A549 (cell line): ENCODE results near the gene OSGIN1. TPM values are rescaled to one million over a fixed set of nuclear protein-coding genes. Genes with fewer than 3 reads are reported as not detected.

Experiments used
- ATAC-seq, 2 experiments: fragments of 200-7000 bp in 1 of 2; fragments of >200 bp in 1 of 2; cut with Nextera tagmentation in 1 of 2; cut with Tn5 transposase in 1 of 2; 3 replicates each; pipeline versions ENCODE4 v1.8.0 to v1.9.1; 2018 to 2020; ENCODE audit warnings: mild to moderate bottlenecking in 1 of 2, moderate library complexity in 1 of 2
- CTCF ChIA-PET: fragments of 300-600 bp; sonication (Branson Sonifier 250); formaldehyde crosslinking; extraction: SDS; loops from one replicate; lab custom pipeline; 2021; ENCODE audit warnings: antibody characterized with exemption, inconsistent platforms; lab: Yijun Ruan, JAX
- POLR2A ChIA-PET: fragments of 350-600 bp; formaldehyde crosslinking; extraction: SDS; loops from one replicate; lab custom pipeline; 2021; ENCODE audit warnings: antibody characterized with exemption, inconsistent platforms; lab: Yijun Ruan, JAX
- DNase-seq, 2 experiments: peaks; one replicate each; pipeline versions ENCODE4 v3.0.0 to v3.0.0-alpha.2; 2011 to 2016; ENCODE audit warnings: low read depth in 1 of 2, low spot score in 1 of 2
- FAIRE-seq: peaks from 2 replicates; lab custom pipeline; 2011; peaks lifted over from hg19 to GRCh38; lab: Jason Lieb, UNC
- H3K27ac ChIP-seq, 2 experiments: fragments of >200 bp; sonication (Bioruptor Twin); formaldehyde crosslinking; 3 replicates each; pipeline ENCODE4 v1.5.1; 2016 to 2017
- H3K4me1 ChIP-seq: fragments of >200 bp; sonication (Bioruptor Twin); formaldehyde crosslinking; 3 replicates; pipeline ENCODE4 v1.6.1; 2016
- H3K4me2 ChIP-seq: fragments of >200 bp; sonication (Bioruptor Twin); formaldehyde crosslinking; 3 replicates; pipeline ENCODE4 v1.6.1; 2016
- H3K4me3 ChIP-seq: fragments of >200 bp; sonication (Bioruptor Twin); formaldehyde crosslinking; 3 replicates; pipeline ENCODE4 v1.5.1; 2016
- H3K9me3 ChIP-seq: fragments of >200 bp; sonication (Bioruptor Twin); formaldehyde crosslinking; 3 replicates; pipeline ENCODE4 v1.6.1; 2016
- BHLHE40 ChIP-seq: IDR thresholded peaks from 2 replicates; pipeline ENCODE4 v1.6.1; 2012; ENCODE audit warnings: low read depth, low read length, inconsistent platforms
- EP300 ChIP-seq, 2 experiments: fragments of >200 bp; sonication (Bioruptor Twin); formaldehyde crosslinking; IDR thresholded peaks; 2 replicates in 1 of 2; 3 replicates in 1 of 2; pipeline ENCODE4 v1.6.1; 2016 to 2017
- FOSL2 ChIP-seq, 2 experiments: fragments of 450-650 bp in 1 of 2; fragments of >200 bp in 1 of 2; sonication (Bioruptor Twin) in 1 of 2; formaldehyde crosslinking; IDR thresholded peaks; 2 replicates each; pipeline versions ENCODE4 v1.5.0 to v1.6.1; 2016 to 2020; ENCODE audit warnings: mild to moderate bottlenecking in 1 of 2, moderate library complexity in 1 of 2
- FOXS1 ChIP-seq: fragments of 250-450 bp; sonication (Bioruptor Pico); IDR thresholded peaks from 2 replicates; pipeline ENCODE4 v1.5.0; 2020; ENCODE audit warnings: mild to moderate bottlenecking, moderate library complexity
- GATA3 ChIP-seq: IDR thresholded peaks from 2 replicates; pipeline ENCODE4 v1.6.1; 2012; ENCODE audit warnings: borderline replicate concordance
- JUN ChIP-seq, 2 experiments: fragments of >200 bp; sonication (Bioruptor Twin); formaldehyde crosslinking; IDR thresholded peaks; 2 replicates in 1 of 2; 3 replicates in 1 of 2; pipeline ENCODE4 v1.6.1; 2016 to 2017
- KDM1A ChIP-seq: fragments of 200-600 bp; sonication (generic); IDR thresholded peaks from 2 replicates; pipeline ENCODE4 v1.6.1; 2016; ENCODE audit warnings: low read depth, mild to moderate bottlenecking
- MAFK ChIP-seq: fragments of 450-650 bp; IDR thresholded peaks from 2 replicates; pipeline ENCODE4 v1.6.1; 2014; ENCODE audit not compliant: partially characterized antibody
- NFE2L2 ChIP-seq: fragments of 150-350 bp; conservative IDR thresholded peaks from 2 replicates; pipeline ENCODE4 v1.6.1; 2014; ENCODE audit warnings: low read length
- NR3C1 ChIP-seq: fragments of >200 bp; sonication (Bioruptor Twin); formaldehyde crosslinking; IDR thresholded peaks from 3 replicates; pipeline ENCODE4 v1.6.1; 2017
- POLR2AphosphoS2 ChIP-seq: conservative IDR thresholded peaks from 2 replicates; pipeline ENCODE4 v1.6.1; 2012; ENCODE audit warnings: low read length, improper control_type of control experiment, inconsistent platforms
- RARB ChIP-seq: fragments of 250-450 bp; sonication (Bioruptor Pico); IDR thresholded peaks from 2 replicates; pipeline ENCODE4 v1.8.0; 2021; ENCODE audit warnings: mild to moderate bottlenecking, moderate library complexity
- SMC3 ChIP-seq: fragments of >200 bp; sonication (Bioruptor Twin); formaldehyde crosslinking; IDR thresholded peaks from 3 replicates; pipeline ENCODE4 v1.6.1; 2018; ENCODE audit warnings: inconsistent platforms
- ZNF302 ChIP-seq: fragments of 250-450 bp; sonication (Bioruptor Pico); IDR thresholded peaks from 2 replicates; pipeline ENCODE4 v1.9.0; 2021; ENCODE audit warnings: inconsistent platforms, mild to moderate bottlenecking, moderate library complexity
- WGBS: methylation state at CpG from one replicate; pipeline ENCODE4 v1.1.6; 2017; ENCODE audit errors: missing lambda C conversion rate; 5-methylcytosine and 5-hydroxymethylcytosine counted together
- polyA plus RNA-seq, 4 experiments: library from polyadenylated mRNA; depleted of rRNA in 3 of 4; stranded (reverse); fragments of >200 nt; fragmentation: RNase III in 1 of 4; extraction: RNeasy Plus Mini Kit Qiagen cat#74134 plus additional on column Dnase treatment in 1 of 4; gene quantifications; 2 replicates in 3 of 4; 3 replicates in 1 of 4; pipeline ENCODE4 v1.2.3, GENCODE V29; 2011 to 2017
- TF ChIP-seq, protein P1 (sequence below): IDR thresholded peaks from 2 replicates; pipeline ENCODE4 v1.6.1; 2012
- TF ChIP-seq, protein P2 (sequence below): fragments of >200 bp; sonication (Bioruptor Twin); formaldehyde crosslinking; IDR thresholded peaks from 2 replicates; pipeline ENCODE4 v1.6.1; 2016
- TF ChIP-seq, protein P3 (sequence below): fragments of >200 bp; sonication (Bioruptor Twin); formaldehyde crosslinking; IDR thresholded peaks from 3 replicates; pipeline ENCODE4 v1.5.1; 2016
- TF ChIP-seq, protein P4 (sequence below): fragments of 250-450 bp; sonication (Bioruptor Pico); IDR thresholded peaks from 2 replicates; pipeline ENCODE4 v1.5.0; 2020; ENCODE audit warnings: low read depth, mild to moderate bottlenecking, moderate library complexity
- TF ChIP-seq, protein P5 (sequence below): fragments of 450-650 bp; IDR thresholded peaks from 2 replicates; pipeline ENCODE4 v1.6.1; 2014; ENCODE audit warnings: antibody characterized with exemption

The OSGIN1 gene
- polyA plus RNA-seq, 2 of the 4 experiments (the other 2 are of a cell fraction): 25.9 to 37.6 TPM

DNA sequence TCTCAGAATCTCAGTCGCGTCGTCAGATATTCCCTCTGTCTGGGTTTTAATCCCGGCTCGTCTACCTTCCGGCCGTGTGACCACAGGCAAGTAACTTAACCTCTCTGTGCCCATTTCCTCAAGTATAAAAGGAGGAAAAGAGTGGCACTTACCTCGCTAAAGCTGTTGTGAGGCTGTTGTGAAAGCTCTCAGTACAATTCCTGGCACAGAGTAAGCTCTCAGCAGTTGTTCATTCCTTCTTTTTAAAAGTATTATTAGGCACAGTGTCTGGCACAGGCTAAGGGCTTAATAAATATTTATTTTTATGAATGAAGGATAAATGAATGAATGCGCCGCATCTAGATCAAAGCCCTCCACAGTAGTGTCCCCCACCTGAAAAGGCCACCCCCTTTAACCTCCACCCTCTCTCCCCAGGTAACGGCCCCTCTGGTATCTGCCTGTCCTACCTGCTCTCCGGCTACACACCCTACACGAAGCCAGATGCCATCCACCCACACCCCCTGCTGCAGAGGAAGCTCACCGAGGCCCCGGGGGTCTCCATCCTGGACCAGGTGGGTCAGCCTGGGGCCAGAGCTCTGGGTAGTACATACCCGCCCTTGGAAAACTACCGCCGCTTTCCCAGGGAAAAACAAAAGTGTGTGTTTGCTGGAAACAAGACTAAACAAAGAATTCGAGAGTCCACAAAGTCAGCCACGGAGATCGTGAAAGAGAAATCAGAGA is 6.0 kb downstream of the OSGIN1 start (continued):
- TF ChIP-seq, protein P1, sequence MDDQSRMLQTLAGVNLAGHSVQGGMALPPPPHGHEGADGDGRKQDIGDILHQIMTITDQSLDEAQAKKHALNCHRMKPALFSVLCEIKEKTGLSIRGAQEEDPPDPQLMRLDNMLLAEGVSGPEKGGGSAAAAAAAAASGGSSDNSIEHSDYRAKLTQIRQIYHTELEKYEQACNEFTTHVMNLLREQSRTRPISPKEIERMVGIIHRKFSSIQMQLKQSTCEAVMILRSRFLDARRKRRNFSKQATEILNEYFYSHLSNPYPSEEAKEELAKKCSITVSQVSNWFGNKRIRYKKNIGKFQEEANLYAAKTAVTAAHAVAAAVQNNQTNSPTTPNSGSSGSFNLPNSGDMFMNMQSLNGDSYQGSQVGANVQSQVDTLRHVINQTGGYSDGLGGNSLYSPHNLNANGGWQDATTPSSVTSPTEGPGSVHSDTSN: no peak
- TF ChIP-seq, protein P2, sequence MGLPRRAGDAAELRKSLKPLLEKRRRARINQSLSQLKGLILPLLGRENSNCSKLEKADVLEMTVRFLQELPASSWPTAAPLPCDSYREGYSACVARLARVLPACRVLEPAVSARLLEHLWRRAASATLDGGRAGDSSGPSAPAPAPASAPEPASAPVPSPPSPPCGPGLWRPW: no peak

DNA sequence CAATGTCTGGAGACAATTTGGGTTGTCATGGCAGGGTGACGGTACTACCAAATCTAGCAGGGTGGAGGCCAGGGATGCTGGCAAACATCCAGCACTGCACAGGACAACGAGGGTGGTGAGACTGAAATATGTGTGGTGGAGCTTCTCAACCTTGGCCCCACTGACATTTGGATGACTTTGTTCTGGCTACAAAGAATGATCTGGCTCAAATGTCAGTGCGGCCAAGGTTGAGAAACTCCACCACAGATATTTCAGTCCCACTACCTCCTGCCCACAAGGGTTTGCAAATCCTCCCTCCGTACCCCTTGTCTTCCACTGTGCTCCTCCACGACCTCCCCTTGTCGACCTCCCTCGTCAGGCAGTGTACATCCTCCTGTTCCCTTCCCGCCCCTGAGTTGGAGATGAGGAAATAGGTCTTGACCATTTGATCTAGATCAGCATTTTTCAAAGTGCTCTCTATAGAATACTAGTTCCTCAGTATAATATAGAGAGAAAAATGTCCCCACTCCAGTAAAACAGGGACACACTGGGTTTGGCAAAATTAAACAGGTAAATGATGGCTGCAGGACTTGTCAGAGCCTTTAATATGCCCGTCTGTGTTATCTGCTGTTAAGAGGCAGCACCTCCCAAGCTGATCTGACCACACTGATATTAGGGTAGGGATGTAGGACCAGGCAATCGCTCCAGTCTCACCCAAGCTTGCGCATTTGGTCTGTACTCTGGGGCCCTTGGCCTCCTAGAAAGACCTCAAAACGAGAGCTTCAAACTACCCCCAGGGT is 6.8 kb downstream of the OSGIN1 start:
- DNase-seq: no peak
- no peak for FAIRE-seq
- Histone ChIP-seq H3K9me3 (no peaks in the 10 kb centered on the region), H3K4me3 (no peak overlapping the region), H3K4me1 (peaks cover 21% of the 10 kb centered on the region), H3K27ac (no peak overlapping the region), H3K4me2 (no peak overlapping the region)
- CTCF ChIA-PET: interaction anchor here (0.6 to 16.1 kb wide), 2 partner anchors 104 to 227 kb away, joined by 3 to 414 read pairs; partner anchors contain the start of gene TAF1C
- no peak for ATAC-seq
- 88% methylated on average over 12 of the region's 12 CpGs for WGBS
- TF ChIP-seq MAFK (peak; percentile 52), ZNF302 (CRISPR knock-in tag) (no peak)
- POLR2A ChIA-PET: no interaction called here

DNA sequence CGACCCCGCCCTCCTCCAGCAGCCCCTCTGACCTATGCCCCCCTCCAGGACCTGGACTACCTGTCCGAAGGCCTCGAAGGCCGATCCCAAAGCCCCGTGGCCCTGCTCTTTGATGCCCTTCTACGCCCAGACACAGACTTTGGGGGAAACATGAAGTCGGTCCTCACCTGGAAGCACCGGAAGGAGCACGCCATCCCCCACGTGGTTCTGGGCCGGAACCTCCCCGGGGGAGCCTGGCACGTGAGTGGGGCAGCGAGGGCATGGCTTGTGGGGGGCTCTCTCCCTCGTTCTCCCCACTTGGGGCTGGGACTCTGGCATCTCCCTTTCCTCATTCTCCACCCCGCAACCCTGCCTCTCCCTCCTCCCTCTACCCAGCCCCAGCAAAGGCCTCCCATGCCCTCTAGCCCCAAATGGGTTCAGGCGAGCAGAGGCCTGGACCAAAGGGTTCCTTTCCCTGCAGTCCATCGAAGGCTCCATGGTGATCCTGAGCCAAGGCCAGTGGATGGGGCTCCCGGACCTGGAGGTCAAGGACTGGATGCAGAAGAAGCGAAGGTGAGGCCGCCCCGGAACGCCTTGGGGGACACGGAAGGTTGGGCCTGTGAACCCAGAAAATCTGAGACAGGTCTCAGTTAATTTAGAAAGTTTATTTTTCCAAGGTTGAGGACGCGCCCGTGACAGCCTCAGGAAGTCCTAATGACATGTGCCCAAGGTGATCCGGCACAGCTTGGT is 7.6 kb downstream of the OSGIN1 start:
- POLR2A ChIA-PET: no interaction called here
- ATAC-seq: no peak
- CTCF ChIA-PET: interaction anchor here (1.1 to 16.1 kb wide), 2 partner anchors 84 to 103 kb away, joined by 3 to 414 read pairs; no protein-coding TSS in a partner anchor

More for the DNA sequence above, 7.6 kb downstream of the OSGIN1 start:
- Histone ChIP-seq H3K9me3 (no peaks in the 10 kb centered on the region), H3K4me1 (peaks cover 13% of the 10 kb centered on the region)
- DNase-seq (no peak), FAIRE-seq (no peak)
- no peak for TF ChIP-seq BHLHE40
- TF ChIP-seq KDM1A: no peak
- TF ChIP-seq RARB (CRISPR knock-in tag): no peak
- no peak for TF ChIP-seq EP300 (IDR thresholded peaks at IDR 0.05)
- TF ChIP-seq, protein P2: no peak
- no peak for TF ChIP-seq NFE2L2
- TF ChIP-seq MAFK: no peak
- TF ChIP-seq FOSL2 (IDR thresholded peaks at IDR 0.05): no peak
- no peak for TF ChIP-seq FOSL2 (CRISPR knock-in tag; IDR thresholded peaks at IDR 0.05)
- no peak for TF ChIP-seq FOXS1 (CRISPR knock-in tag)
- no peak for TF ChIP-seq POLR2AphosphoS2
- TF ChIP-seq, protein P3, sequence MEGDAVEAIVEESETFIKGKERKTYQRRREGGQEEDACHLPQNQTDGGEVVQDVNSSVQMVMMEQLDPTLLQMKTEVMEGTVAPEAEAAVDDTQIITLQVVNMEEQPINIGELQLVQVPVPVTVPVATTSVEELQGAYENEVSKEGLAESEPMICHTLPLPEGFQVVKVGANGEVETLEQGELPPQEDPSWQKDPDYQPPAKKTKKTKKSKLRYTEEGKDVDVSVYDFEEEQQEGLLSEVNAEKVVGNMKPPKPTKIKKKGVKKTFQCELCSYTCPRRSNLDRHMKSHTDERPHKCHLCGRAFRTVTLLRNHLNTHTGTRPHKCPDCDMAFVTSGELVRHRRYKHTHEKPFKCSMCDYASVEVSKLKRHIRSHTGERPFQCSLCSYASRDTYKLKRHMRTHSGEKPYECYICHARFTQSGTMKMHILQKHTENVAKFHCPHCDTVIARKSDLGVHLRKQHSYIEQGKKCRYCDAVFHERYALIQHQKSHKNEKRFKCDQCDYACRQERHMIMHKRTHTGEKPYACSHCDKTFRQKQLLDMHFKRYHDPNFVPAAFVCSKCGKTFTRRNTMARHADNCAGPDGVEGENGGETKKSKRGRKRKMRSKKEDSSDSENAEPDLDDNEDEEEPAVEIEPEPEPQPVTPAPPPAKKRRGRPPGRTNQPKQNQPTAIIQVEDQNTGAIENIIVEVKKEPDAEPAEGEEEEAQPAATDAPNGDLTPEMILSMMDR: no peak
- TF ChIP-seq, protein P4, sequence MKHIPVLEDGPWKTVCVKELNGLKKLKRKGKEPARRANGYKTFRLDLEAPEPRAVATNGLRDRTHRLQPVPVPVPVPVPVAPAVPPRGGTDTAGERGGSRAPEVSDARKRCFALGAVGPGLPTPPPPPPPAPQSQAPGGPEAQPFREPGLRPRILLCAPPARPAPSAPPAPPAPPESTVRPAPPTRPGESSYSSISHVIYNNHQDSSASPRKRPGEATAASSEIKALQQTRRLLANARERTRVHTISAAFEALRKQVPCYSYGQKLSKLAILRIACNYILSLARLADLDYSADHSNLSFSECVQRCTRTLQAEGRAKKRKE: no peak
- no peak for TF ChIP-seq SMC3
- TF ChIP-seq NR3C1: no peak
- TF ChIP-seq, protein P5, sequence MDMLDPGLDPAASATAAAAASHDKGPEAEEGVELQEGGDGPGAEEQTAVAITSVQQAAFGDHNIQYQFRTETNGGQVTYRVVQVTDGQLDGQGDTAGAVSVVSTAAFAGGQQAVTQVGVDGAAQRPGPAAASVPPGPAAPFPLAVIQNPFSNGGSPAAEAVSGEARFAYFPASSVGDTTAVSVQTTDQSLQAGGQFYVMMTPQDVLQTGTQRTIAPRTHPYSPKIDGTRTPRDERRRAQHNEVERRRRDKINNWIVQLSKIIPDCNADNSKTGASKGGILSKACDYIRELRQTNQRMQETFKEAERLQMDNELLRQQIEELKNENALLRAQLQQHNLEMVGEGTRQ: no peak
- TF ChIP-seq JUN (IDR thresholded peaks at IDR 0.05): no peak
- no peak for TF ChIP-seq GATA3
- TF ChIP-seq, all 56 proteins: peak for 0
- 90% methylated on average over 18 of the region's 29 CpGs for WGBS
- no peak overlapping the region for H3K4me2 ChIP-seq
- H3K4me3 ChIP-seq: no peak overlapping the region
- no peak overlapping the region for H3K27ac ChIP-seq
